Measurements from ENCODE around the gene PRPF40B.
A peak's percentile ranks its signal among the peaks of the same experiment; 100 is the strongest.

The PRPF40B gene

DNA sequence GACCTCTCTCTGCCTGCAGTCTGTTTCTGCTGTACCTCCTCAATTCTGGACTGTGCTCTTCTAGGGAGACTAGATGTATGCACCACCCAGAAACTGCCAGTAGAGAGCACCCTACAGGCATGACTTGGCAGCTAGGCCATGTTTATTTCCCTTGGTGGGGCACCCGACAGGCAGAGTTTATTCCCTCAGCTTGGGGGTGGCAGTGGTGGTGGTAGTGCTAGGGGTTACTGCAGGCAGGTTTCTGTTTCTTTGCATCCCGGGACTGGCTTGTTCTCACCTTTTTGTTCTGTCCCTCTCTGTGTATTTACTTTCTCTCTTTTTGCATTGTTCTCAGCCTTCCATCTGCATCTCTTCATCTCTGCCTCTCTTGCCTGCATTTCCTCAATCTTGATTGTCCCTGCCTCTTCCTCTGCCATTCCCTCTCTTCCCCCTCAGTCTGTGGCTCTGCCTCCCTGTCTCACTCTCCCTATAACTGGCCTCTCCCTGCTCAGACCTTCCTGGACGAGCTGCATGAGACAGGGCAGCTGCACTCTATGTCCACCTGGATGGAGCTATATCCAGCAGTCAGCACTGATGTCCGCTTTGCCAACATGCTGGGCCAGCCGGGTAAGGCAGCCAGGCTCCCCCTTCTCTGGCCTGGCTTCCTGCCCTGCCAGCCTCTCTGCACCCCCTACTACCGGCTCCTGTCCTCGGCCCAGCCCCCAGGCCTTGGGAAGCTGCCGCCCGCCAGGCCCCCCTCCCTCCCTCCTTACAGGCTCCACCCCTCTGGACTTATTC lies 13.8 kb downstream of the PRPF40B start:
- peak; percentile 35 for DNase-seq

DNA sequence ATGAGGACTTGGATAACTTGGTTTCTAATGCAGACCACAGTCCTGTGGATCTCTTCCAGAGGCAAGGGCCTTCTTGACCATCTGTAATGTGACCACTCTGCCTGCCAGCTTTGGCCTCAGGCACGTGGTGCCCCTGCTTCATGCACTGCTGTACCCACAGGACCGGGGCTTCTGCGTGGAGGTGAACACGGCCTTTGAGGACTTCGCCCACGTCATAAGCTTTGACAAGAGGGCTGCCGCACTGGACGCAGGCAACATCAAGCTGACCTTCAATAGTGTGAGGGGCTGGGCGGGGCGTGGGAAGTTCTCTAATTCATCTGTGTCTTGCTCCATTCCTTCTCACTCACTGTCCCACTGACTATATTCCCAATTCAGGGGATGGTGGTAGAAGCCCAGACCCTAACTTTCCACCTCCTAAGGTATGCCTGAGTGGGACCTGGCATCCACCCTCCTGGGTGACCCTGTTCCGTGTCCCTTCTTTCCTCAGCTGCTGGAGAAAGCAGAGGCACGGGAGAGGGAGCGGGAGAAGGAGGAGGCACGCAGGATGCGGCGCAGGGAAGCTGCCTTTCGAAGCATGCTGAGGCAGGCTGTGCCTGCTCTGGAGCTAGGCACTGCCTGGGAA lies 18.5 kb downstream of the PRPF40B start:
- no peak for DNase-seq

DNA sequence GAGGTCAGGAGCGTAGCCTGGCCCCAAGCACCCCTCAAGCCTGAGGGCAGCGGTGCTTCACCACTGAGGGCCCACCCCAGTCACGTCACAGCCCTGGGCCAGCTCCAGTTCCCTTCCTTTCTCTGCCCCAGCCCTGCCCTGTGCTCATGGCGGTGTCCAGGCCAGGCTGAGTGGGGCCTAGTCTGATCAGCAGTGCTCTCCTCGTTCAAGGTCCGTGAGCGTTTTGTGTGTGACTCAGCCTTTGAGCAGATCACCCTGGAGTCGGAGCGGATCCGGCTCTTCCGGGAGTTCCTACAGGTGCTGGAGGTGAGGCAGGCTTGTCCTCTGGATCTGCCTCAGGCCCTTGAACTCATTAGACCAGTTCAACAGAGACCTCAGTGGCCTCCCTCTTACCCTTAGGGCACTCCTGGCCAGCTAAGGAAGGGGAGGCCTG lies 19.0 kb downstream of the PRPF40B start:
- no peak for DNase-seq

DNA sequence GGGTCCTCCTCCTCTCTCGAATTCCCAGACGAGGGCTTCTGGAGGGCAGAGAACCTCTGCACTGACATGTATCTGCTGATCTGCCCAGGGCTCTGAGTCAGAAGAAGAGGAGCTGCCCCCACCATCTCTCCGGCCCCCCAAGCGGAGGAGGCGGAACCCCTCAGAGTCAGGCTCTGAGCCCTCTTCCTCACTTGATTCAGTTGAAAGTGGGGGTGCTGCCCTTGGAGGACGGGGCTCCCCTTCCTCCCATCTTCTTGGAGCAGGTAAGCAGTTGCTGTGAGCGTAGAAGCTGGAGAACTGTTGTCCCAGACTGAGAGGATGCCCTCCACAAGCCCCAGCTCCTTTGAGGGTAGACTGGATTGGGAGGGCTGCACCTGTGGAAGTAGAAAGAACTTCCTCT lies 19.8 kb downstream of the PRPF40B start:
- DNase-seq: no peak

DNA sequence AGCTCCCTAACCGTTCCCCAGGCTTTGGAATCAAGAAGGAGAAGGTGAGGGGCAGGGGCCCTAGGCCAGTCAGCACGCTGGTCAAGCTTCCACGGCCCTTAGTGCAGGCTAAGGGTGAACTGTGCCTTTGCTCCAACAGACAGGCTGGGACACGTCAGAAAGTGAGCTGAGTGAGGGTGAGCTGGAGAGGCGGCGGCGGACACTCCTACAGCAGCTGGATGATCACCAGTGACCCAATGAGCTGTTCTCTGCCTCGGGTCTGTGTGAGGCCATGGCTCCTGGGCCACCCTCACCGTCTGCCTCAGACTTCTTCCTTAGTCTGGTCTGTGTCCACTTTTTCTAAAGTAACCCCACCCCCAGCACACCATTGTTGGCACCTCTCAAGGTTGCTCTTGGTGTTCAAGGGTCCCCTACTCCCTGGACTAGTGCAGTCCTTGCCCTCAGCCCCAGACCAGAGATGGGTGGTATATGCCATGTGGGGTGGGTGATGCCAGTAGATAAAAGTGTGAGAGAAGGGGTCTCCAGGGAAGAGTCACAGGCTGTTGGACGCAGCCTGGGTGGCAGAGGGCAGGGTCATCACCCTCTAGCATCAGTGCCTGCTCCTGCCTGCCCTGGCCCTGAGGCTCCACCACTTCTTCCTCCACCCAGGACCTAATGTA lies 20.7 kb downstream of the PRPF40B start:
- DNase-seq: no peak

DNA sequence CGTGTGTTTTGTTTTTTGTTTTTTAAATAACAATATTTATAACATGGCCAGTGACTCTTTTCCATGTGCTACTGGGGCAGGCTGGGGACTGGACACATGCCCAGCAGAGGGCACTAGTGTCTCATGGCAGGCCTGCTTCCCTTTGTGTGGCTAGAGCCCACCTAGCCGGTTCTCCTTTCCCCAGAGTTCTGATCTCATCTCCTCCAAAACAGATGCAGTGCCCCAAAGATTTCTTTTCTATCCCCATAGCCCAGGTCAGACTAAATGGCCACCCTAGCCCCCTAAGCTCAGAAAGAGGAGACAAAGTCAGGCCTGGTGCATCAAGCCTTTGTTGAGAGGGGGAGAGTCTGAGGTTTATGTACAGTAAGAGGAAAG lies 21.2 kb downstream of the PRPF40B start:
- DNase-seq: peak; percentile 75

DNA sequence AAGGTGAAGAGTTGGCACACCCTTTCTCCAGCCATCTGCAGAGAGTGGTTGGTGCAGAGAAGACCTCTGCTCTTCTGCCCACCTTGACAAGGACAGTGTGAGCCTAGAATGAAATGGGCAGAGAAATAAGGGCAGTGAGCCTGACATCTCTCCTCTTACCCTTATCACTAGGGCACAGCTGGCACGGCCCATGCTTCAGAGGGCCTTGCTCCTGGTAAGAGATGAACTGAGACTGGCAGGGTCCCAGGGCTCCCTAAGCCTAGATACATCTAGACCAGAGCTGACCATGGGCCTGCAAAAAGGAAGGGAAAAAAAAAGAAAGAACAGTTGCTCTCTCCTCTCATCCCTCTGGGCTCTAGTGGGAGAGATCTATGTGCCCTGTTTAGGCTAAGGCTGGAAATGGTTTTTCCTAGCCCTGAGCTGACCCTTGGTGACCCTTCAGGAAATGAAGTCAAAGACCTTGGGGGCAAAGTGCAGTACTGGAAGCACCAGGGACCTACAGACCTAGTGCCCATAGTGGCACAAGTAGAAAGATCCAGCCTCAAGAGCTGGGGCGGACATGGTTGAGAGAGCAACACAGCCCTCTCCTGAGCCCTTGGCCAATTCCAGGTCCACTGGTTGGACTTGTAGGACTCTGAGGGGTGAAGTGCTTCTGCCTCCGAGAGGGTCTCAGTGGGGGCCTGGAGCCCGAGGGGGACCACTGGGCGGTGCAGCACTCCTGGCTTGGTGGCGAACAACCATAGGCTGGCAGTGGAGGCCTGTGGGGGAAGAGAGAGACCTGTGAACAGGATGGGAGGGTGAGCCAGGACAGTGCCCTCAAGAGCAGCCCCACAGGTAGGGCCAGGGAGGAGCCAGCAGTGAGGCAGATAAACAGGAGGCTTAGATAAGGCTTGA lies 22.0 kb downstream of the PRPF40B start:
- no peak for DNase-seq

DNA sequence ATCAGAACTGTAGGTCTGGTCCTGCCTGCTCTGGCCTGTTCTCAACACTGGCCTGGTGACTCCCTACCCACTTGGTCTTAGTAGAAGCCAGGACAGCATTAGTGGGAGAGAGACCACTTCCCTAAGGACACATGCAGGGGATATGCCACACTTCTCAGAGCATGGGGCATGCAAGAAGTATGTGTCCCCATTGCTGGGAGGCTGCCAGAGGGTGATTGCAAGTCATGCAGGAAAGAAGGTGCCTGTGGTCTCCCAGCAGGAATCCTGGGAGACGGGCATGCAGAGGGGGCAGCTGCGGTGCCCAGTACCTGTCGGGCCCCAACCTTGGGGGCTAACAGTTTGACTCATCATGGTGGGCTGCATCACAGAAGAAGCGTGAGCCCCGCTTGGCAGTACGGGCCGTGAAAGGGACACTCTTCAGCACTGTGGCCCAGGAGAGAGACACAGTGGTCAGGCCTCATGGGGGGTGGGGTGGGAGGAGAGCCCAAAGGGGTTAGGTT lies 23.0 kb downstream of the PRPF40B start:
- no peak for DNase-seq

DNA sequence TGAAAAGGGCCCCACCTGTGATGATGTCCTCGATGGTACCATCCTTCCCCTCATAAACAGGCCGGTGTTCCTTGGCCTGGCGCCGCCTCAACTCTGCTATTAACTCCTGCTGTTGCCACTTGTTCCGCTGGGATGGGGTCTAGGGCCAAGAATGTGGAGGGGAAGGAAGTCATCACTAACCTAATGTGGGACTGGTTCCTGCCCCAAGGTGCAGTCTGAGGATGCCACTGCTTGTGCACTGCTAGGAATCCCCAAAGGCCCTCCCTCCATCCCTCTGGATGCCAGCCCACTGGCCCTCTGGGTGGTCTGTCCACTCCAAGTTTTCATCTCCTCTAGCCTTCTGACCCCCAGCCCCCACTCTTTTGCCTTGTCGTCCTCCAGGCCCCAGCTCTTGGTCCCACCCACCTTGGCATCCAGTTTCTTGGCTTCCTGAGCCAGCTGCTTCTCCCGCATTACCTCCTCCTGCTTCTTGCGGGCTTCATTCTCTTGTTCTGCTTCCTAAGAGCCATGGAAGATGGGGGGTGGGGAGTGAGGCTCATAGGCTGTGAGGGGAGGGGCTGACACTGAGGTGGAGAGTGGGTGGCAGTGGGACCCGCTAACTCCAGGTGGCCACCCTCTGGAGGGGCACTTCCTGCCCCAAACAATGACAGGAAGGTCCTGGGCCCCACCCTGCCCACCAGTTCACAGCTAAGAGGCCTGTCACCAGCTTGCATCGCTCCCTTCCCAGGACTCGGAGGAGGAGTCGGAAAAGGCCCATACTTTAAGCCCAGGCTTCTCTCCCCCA lies 23.7 kb downstream of the PRPF40B start:
- DNase-seq: no peak

DNA sequence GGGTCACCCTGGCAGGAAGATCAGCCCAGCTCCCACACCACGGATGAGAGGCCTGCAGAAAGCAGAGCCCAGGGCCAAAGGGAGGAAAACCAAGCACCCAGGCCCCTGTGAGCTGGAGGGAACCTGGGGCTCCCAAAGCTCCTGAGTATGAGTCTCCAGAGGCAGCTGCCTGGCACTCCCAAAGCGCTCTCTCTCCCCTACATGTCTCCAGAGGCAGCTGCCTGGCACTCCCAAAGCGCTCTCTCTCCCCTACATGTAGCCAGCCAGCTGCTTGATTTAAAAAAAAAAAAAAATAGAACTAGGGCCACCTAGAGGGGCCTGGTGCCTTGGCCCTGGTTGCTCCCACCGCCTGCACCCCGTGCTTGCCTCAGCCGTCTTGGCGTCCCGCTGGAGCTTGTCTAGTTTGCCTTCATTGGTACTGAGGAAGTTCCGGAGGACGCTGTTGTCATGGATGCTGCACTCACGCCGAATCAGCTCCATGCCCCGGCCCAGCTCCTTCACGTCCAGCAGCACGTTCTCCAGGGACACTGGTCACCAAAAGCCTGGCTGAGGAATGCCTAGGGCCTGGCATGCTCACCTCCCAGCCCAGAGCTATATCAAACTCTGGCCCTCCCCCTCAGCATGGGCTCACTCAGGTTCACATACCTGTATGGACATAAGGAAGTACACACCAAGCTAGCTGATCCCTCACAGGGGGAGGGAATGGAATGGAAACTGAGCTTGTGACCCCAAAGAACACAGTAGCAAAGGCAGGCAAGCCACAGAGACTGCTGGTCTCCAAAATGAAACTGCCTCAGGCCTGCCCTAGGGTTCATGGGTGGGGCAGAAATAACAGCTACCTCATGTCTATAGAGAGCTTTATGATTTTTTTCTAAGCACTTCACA lies 24.7 kb downstream of the PRPF40B start:
- DNase-seq: no peak

DNA sequence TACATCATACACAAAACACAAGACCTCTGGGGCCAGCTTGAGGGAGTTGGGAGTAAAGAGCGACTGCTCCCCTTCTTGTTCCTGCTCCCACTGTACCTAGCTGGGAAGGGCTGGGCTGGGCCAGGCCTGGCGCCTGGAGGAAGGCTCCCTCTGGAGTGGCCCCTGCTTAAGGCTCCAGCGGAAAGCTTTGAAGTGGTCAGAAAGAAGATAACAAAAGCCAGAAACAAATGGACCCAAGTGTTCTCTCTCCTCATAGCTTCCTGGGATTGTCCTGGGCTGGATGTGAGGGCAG lies 25.3 kb downstream of the PRPF40B start:
- DNase-seq: no peak

DNA sequence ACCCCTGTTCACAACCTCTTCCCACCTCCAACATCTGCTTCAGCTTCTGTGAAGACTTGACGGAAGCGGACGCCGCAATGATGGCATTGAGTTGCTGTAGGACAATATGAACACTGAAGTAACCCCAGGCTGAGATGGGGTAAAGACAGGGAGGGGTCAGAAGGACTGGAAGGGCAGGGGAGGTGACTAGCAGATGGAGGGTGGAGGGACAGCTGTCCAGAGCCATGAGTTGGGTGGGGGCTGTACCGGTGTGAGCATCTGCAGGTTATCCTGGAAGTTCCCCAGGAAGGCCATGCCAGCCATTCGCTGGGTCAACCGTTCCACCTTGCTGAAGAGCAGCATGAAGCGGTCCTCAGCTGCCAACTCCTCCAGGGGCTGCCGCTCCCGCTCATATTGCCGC lies 26.1 kb downstream of the PRPF40B start:
- DNase-seq: no peak

DNA sequence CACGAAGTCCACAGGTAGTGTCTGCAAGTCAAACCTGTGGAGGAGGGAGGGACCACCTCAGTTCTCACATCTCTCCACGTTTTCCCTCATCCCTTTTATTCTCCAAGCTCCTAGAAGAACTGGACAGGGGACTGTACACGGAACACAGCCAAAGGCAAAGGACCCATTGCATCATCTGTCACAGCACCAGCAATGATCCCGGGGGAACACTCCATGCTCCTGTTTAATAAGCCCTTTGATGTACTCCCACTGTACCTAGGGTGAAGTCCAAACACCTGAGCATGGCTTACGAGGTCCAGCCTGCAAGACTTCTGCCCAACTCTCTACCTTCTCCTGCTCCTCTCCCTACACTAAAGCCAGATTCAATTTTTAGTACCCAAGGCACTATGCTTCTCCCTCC lies 26.5 kb downstream of the PRPF40B start:
- DNase-seq: no peak

DNA sequence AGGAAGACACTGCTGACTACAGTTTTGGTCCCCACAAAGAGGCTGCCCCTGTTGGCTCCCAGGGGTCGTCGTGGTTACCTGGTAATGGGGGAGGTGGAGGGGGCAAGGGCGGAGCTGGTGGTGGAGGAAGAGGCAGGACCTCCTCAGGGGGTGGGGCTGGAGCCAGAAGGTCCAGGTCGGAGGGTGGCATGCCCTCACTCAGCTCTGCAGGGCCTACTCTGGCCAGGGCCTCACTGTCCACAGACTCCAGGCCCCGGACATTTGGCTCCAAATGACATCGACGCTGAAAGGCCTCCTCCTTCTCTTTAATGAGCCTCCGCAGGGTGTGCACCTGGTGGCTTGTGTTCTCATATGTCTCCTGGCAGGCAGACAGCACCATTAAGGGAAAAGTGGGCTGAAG lies 28.5 kb downstream of the PRPF40B start:
- no peak for DNase-seq

DNA sequence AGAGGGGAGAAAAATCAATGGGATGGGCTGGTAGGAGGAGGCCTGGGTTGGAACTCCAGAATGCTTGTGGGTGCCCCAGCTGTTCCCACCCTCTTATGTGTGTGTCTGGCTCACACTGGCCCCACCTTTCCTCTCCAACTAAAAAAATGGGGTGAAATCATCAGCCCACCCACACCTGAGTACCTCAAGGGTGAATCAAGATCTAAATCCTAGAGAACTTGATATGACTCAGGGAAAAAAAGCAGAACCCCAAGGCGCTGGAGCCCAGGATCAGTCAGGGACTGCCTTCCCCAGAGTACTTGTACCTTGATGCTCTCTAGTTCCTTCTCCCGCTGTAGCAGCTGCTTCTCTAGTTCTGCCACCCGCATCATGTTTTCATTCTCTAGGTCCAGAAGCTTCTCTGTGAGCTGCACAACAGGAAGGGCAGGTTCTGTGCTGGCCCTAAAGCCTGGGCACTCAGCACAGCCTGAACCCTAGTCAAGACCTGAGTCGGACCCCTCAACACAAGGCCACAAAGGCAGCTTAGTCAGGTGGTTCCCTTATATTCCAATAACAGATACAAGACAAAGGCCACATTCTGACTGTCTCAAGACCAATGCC lies 29.7 kb downstream of the PRPF40B start:
- DNase-seq: no peak

DNA sequence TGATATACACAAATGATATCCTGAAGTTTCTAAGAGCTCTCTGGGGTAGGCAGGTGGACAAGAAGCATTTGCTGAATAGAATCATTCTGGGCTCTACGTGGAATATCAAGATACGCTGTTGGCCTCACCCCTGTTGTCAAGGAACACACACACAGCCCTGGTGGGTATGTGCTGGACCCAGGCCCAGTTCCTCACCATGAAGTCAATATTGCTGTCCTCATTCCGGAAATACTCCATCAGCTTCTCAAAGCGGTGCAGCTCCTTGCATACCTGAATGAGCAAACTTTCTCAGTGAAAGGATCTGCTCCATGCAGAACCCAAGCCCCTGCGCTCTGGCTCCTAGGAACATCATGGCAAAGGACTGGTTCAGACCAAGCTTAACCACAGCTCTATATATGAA lies 31.4 kb downstream of the PRPF40B start:
- DNase-seq: no peak

DNA sequence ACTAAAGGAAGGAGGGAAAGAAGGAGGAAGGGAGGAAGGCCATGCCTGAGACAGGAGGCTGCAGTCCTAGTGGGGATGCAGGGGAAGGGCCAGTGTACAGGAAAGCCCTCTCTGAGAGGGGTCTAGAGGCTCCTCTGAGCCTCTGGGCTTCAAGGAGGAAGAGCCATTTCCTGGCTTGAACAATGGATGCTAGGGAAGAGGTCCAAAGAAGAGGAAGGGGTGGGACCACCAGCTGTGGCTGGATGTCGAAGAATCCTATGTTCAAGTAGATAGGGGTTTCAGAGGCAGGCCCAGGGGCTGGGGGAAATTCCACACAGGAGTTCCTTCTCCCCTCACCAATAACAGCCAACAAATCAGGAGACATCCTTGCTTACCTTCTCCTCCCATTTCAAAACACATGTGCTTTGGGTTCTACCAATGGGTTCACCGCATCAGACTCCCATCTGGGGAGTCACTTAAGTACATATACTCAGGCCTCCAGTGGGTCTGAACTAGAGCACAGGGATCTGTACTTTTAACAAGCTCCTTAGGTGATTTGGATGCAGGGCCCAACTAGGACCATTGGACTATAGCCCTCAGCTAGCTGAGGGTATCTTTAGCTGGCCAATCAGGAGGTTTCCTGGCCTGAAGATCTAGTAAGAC lies 32.4 kb downstream of the PRPF40B start:
- DNase-seq: no peak

DNA sequence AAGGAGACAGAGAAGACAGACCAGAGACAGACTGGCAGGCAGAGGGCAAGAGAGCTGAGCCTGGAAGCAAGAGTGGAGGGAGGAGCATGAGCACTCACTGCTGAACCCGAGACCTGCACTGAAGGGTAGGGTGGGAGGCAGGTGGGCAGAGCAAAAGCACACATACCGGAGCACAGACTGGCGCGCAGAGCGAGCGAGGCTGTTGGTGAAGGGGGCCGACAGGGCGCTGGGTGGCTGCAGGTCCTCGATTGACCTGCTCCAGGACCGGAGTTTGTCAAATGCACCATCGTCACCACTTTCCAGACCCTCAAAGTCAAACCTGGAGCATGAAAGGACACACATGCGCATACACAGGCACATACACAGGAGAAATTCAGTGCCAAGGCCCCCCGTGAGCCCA lies 34.9 kb downstream of the PRPF40B start:
- no peak for DNase-seq

DNA sequence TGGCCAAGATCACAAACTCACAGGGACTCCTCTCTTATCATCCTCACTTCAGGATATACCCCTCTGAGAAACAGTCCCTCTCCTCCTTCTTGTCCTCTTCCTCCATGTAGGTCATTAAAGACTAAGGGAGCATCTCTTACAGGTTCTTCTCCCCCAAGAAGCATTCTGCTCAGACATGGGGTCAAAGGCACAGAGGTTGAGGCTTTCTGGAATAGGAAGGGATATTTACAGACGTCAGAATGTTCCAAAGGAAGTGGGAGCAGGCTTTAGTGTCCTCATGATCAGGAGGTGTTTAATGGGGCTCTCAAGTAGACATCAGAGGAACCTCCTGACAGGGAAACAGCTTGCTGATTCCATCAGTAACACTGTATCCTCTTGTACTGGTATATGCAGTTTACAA lies 36.4 kb downstream of the PRPF40B start:
- DNase-seq: no peak

DNA sequence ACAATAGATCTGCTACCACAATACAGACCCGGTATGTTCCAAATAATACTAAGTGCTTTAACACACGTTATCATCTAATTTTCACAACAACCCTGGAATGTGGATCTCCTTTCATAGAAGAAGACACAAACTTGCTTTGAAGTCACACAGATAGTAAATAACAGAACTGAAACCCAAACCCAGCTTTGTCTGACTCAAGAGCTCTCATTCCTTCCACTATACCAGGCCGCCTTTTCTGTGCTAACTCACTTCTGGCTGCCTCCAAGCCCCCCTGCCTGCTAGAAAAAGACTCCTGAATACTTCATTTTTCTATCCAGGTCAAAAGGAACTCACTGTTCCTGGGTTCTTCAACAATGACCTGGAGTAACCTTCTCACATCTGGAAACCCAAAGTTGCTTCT lies 37.8 kb downstream of the PRPF40B start:
- no peak for DNase-seq

Data from stimulated activated CD4-positive, alpha-beta T cell treated with anti-CD3 and anti-CD28 coated beads, Interleukin-12 subunit alpha, Interleukin-12 subunit beta, amount 100 ng/mL, for 4 hours (primary cell).